Left kidney (tissue), 8 donors: ENCODE data around the gene KLB. TPM values are rescaled to one million over a fixed set of nuclear protein-coding genes. Genes with fewer than 3 reads are reported as not detected.
A peak's percentile ranks its signal among the peaks of the same experiment; 100 is the strongest.
"Not testable (repeated sequence)": the region's sequence is repeated elsewhere in the genome, so short reads cannot be mapped to it uniquely, and the experiment has no call there.

Experiments
- DNase-seq: peaks from one replicate; pipeline ENCODE4 v3.0.0-alpha.2; 2013
- long read RNA-seq, 8 donors: transcript quantifications; one replicate each; lab custom pipeline, GENCODE V29; 2026
- polyA plus RNA-seq: library from polyadenylated mRNA; unstranded; fragments of 120-200 nt; gene quantifications from one replicate; pipeline ENCODE4 v1.2.1, GENCODE V29; 2013; ENCODE audit not compliant: insufficient read length

The KLB gene
- polyA plus RNA-seq = 0.27 TPM
- long read RNA-seq, donor 1, partial matches to known transcripts = 1,196 of 1,273 reads
- long read RNA-seq, donor 1, other reads (novel, unspliced or antisense) = 77 of 1,273 reads
- long read RNA-seq, donor 2, partial matches to known transcripts = 537 of 777 reads
- long read RNA-seq, donor 2, other reads (novel, unspliced or antisense) = 240 of 777 reads
- long read RNA-seq, donor 3, partial matches to known transcripts = 676 of 715 reads
- long read RNA-seq, donor 3, other reads (novel, unspliced or antisense) = 39 of 715 reads
- long read RNA-seq, donor 4, partial matches to known transcripts = 726 of 738 reads
- long read RNA-seq, donor 4, other reads (novel, unspliced or antisense) = 12 of 738 reads
- long read RNA-seq, donor 5, partial matches to known transcripts = 1,551 of 1,729 reads
- long read RNA-seq, donor 5, other reads (novel, unspliced or antisense) = 178 of 1,729 reads
- long read RNA-seq, donor 6, partial matches to known transcripts = 974 of 1,041 reads
- long read RNA-seq, donor 6, other reads (novel, unspliced or antisense) = 67 of 1,041 reads
- long read RNA-seq, donor 7, partial matches to known transcripts = 1,949 of 2,085 reads
- long read RNA-seq, donor 7, other reads (novel, unspliced or antisense) = 136 of 2,085 reads
- long read RNA-seq, donor 8, partial matches to known transcripts = 654 of 688 reads
- long read RNA-seq, donor 8, other reads (novel, unspliced or antisense) = 34 of 688 reads

DNA sequence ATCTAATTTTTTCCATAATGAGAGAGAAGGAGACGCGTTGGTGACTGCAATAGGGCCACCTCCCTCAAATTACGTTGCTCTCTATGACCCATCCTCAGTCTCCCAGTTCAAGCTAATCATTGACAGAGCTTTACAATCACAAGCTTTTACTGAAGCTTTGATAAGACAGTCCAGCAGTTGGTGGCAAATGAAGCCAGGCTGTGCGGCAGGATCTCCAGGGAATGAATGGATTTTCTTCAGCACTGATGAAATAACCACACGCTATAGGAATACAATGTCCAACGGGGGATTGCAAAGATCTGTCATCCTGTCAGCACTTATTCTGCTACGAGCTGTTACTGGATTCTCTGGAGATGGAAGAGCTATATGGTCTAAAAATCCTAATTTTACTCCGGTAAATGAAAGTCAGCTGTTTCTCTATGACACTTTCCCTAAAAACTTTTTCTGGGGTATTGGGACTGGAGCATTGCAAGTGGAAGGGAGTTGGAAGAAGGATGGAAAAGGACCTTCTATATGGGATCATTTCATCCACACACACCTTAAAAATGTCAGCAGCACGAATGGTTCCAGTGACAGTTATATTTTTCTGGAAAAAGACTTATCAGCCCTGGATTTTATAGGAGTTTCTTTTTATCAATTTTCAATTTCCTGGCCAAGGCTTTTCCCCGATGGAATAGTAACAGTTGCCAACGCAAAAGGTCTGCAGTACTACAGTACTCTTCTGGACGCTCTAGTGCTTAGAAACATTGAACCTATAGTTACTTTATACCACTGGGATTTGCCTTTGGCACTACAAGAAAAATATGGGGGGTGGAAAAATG is at the start of gene KLB:
Gene KLB (plus strand): TSS at position 168 of the 821 bp plus-strand sequence. CDS start 20 bp downstream, at position 188.
- no peak for DNase-seq

DNA sequence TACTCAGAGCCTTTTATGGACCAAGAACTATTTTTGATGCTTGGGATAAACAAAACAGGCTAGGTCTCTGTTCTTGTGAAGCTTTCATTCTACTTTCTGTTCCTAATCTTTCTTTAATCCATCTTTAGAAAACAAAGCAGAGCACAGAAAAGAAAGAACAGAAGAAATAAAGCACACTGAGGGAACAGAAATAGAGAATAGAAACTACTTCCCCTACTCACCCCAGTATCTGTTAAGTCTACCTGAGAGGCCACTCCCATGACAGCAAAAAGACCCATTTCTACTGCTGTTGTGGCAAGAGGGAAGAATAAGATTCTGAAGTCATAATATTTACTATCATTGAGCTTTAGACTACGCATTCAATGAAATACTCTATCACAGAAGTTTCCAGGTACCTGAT is 49.7 kb upstream of the KLB start:
- no peak for DNase-seq

DNA sequence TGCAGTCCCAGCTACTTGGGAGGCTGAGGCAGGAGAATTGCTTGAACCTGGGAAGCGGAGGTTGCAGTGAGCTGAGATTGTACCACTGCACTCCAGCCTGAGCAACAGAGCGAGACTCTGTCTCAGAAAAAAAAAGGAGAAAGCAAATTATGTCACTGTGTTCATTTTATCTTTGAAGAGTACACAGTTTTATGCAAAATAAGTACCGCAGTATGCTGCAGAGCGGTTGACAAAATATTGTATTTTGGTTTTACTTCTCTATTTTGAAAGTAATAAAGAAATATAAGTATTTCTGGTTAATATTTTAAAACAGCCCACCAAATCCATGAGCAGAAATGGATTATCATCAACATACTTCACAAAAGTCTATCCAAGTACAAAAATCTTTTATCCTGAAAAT is 46.1 kb upstream of the KLB start:
- DNase-seq = not testable (repeated sequence)

DNA sequence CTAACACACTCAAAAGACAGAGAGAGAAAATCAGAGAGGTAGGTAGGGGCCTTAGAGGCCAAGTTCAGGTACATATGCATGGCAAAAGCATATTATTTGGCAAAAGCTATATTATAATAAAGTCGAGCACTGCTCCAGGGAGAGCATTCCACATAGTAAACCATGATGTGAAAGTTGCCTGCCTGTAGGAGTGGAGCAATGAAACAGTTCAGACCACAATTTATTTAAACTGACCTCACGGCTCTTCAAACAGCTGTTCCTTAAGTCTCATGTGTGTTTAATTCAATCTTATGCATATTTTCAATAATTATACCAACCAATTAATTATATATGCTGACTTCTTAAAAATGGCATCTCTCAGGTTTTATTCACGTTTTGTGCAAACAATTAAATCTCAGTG is 43.9 kb upstream of the KLB start:
- DNase-seq = no peak

DNA sequence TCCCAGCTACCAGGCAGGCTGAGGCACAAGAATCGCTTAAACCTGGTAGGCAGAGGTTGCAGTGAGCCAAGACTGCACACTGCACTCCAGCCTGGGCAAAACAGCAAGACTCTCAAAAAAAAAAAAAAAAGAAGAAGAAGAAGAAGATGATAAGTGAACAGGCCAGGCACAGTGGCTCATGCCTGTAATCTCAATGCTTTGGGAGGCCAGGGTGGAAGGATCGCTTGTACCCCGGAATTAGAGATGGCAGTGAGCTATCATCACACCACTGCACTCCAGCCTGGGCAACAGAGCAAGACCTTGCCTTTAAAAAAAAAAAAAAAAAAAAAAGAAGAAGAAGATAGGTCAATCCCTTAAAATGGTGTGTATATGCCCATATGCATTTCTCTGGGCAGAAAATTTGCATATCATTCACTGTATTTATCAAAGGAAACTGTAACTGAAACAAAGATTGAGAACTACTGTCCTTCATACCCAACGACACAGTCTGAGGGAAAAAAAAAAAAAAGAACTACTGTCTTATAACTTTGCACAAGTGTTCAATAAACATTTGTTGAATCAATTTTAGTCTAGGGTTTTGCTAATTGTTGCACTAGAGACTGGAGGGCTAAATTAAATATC is 42.8 kb upstream of the KLB start:
- no peak for DNase-seq

DNA sequence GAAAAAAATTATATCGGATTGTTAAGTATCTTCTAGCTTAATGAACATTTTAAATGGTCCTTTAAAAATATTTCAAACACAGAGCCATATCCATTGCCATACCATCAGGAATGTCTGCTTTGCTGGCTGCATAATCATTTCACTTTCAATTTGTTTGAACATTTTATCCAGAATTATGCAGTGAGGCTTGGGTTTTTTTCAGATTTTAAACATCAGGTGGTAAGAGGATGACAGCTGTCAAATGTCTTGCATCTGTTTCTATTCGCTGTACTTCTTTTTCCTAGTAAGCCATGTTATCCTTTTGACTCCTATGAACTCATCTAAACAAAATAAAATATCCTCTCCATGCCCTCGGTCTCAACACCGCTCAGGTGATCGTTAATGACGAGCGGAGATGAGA is 41.4 kb upstream of the KLB start:
- no peak for DNase-seq

DNA sequence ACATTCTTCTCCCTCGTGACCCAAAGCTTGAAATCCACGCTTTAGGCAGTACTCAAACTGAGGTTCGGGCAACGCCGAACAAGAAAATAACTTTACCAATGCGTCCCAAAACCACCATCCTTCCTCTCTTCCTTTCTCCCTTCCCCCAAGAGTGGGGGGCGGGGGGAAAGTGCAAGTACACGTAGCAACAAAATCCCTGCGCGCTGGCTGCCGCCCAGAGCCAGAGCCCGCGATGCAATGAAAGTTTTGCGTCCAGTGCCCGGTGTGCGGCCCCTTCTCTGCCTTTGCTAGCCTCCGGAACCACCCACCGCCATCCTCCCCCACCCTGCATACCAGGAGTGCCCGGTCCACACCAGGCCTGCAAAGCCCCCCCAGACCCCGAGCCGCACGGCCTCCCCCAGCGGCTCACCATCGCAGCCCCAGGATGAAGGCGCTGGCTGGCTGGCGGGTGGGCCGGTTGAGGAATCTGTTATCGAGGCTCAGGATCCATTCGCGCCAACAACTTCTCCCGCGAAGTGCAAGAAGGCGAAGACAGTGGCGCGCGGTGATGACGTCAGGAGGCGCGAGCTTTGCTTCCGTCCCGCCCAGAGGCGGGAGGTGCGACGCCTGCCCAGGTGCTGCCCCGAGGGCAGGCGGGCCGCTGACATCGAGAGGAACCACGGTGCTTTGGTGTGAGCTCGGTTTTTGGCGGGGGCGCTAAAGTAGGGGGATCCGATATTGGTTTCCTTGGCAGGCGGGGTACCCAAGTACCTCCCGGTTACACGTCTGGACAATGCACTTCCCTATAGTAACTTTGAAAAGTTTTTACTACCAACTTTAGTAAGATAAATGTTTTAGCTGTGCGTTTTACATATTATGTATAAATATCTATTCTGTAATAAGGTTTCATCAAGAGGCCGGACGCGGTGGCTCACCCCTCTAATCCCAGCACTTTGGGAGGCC is 40.6 kb upstream of the KLB start, which contains the start of gene RFC1:
Gene RFC1 (minus strand): TSS at position 533 of the 942 bp plus-strand sequence. CDS start 121 bp downstream, at position 412.
- peak; percentile 94 for DNase-seq

DNA sequence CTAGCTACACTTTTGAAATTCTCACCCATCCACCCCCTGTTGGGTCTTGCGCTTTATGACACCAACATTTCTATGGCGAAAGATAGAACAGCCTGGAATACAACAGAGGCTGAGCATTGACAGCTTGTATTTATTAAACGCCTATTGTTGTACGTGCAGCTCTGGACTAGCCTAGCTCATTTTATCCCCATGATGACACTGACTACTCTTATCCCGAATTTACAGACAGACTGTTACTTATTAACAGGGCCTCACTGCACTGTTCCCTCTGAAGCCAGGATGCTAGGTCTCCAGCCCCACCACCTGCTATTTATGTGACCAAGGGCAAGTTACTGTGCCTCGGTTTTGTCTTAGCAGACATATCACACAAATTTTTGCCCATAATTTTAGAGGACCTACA is 39.6 kb upstream of the KLB start:
- no peak for DNase-seq

DNA sequence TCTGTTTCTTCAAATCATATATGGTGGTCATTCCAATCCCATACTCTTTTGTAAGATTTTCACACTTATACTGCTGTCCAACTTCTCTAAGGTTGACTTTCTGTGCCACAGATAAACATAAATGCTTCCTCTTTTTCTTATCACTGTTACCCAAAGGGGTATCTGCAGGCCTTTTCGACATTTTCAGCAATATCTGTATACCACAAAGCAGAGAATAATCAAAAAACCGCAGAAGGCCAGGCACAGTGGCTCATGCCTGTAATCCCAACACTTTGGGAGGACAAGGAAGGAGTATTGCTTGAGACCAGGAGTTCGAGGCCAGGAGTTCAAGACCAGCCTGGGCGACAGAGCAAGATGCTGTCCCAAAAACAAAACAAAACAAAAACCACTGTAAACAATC is 37.4 kb upstream of the KLB start:
- no peak for DNase-seq

DNA sequence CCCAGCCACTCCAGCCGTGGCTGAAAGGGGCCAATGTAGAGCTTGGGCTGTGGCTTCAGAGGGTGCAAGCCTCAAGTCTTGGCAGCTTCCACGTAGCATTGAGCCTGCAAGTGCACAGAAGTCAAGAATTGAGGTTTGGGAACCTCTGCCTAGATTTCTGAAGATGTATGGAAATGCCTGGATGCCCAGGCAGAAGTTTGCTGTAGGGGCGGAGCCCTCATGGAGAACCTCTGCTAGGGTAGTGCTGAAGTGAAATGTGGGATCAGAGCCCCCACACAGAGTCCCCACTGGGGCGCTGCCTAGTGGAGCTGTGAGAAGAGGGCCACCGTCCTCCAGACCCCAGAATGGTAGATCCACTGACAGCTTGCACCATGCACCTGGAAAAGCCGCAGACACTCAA is 35.5 kb upstream of the KLB start:
- not testable (repeated sequence) for DNase-seq

DNA sequence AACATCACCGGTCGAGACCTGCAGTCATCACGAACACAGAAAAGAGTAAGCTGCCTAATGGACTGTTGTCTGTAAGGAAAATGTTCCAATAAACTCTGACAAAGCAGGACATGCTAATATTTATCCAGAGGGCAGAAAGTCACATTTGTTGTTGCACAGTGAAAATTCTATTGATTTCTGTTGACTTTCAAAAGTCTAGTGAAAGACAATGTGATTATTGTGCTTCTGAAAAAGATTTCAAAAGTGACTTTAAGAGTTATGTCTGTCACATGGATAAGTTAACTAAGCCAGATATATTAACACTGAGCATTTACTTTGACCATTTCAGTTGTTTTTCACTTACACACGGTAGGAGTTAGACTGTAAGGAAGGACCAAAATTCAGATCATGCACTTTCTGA is 31.3 kb upstream of the KLB start:
- DNase-seq = no peak

DNA sequence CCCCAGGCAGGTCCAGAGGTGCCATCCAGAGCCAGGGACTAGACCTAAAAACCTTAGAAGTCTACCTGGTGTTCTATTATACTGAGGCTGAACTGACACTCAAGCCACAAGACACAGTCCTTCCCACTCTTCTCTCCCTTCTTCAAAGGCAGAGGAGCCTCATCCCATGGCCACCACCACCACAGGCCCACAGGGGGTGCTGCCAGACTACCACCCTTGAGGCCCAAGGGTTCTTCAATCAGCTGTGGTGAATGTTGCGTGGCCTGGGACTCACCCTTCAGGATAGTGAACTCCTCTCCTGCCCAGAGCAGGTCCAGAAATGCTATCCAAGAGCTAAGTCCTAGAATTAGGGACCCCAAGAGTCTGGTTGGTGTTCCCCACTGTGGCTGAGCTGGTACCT is 23.0 kb upstream of the KLB start:
- no peak for DNase-seq

DNA sequence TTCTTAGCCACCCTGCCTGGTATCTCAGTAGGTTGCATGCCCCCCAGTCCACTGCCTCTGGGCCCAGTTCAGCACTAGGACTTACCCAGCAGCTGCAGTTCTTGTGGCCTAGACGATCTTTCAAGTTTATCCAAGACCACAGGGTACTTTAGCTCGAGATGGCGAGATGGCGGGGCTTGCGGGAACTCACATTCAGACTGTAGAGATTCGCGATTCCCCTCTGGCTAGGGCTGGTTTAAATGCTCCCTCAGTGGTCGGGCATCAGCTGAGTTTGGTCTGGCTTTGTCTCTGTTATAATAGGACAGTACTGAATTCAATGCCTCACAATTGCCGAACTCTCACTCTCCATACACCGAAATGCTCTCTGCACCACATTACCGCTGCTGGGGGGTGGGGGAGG is 22.2 kb upstream of the KLB start:
- DNase-seq = no peak

DNA sequence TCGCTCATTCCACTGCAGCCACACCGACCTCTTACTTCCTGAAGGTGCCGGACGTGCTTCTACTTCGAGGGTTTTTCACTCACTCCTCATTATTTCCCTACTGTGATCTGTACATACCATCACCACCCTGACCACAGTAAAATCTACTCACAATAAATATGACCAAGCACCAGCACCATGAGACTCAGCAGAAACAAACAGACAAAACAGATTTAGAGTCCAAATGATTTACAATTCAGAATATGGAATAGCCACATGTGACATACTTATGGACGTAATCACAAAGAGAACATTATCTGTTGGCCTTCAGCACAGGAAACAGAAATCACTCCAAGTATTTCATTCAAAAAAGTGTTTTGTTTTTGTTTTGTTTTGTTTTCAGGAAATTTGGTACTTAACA is 16.1 kb upstream of the KLB start:
- no peak for DNase-seq

DNA sequence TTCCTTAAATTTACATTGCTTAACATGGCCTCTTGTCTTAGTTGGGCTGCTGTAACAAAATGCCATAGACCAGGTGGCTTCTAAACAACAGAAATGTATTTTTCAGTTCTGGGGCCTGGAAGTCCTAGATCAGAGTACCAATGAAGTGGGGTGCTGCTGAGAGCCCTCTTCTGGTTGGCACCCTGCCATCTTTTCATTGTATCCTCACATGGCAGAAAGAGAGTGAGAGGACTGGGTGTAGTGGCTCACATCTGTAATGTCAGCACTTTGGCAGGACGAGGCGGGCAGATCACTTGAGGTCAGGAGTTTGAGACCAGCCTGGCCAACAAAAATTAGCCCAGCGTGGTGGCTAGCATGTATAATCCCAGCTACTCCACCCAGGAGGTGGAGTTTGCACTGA is 12.0 kb upstream of the KLB start:
- DNase-seq = no peak

DNA sequence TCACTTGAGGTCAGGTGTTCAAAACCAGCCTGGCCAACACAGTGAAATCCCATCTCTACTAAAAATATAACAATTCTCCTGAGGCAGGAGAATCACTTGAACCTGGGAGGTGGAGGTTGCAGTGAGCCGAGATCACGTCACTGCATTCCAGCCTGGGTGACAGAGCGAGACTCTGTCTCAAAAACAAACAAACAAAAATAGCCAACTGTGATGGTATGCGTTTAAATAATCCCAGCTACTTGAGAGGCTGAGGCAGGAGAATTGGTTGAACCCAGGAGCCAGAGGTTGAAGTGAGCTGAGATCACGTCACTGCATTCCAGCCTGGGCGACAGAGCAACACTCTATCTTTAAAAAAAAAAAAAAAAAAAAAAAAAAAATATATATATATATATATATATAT is 5.1 kb upstream of the KLB start:
- not testable (repeated sequence) for DNase-seq

DNA sequence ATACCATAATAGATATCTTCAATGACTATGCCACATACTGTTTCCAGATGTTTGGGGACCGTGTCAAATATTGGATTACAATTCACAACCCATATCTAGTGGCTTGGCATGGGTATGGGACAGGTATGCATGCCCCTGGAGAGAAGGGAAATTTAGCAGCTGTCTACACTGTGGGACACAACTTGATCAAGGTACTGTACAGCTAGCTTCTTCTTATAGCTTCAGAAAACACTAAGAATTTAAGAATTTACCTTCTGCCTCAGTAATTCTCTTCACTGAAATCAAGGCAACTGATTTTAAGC is 805 bp downstream of the KLB start:
- DNase-seq = no peak

DNA sequence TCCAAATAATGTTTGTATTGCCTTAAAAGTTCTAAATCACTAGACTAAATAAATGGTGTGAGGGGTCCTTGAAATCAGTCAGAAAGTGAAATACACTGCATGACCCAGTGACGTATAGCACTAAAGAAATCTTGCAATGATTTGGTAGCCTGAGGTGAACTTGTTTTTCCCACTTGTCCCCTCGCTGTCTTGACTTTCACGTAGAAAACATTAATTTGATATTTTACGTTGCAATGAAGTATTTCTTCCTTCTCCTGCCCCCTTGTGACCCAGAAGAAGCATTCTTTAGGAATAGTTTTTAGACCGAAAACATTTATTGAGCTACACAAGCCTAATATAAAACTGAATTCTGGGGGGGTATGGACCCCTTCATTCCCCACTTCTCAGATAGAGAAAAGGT is 3.7 kb downstream of the KLB start:
- DNase-seq = no peak

DNA sequence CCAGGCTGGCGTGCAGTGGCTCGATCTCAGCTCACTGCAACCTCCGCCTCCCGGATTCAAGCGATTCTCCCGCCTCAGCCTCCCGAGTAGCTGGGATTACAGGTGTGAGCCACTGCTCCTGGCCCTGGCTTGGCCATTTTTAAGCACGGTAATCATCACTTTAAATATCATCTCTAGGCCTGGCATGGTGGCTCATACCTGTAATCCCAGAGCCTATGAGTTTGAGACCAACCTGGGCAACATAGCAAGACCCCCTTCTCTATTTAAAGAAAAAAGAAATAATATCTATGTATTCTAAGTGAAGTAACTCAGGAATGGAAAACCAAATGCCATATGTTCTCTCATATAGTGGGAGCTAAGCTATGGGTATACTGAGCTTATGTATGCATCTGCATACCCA is 4.8 kb downstream of the KLB start:
- not testable (repeated sequence) for DNase-seq

DNA sequence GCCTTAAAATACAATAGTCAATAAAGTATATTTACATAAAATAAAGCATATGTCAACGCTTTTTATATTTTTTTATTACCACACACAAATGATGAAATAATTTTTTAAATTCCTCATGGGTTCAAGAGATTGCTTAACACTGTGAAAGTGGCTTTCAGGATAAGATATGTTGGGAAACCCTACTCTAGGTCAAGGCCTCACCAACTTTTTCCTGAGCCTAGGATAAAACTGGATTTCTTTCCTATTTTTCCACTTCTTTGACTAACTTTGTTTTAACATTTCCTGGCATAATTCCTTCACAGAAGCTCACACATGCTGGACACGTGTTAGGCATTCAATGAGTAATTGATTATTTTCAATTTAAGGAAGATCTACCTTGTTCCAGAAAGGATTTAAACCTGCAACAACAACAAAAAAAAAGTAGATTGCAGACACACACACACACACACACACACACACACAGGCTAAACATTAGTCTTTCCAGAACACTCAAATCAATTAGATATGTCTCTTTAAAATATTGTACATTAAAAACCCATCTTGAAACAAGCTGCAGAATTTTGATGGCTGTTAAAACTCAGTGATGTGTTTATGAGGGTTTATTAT is 9.1 kb downstream of the KLB start:
- DNase-seq = no peak

DNA sequence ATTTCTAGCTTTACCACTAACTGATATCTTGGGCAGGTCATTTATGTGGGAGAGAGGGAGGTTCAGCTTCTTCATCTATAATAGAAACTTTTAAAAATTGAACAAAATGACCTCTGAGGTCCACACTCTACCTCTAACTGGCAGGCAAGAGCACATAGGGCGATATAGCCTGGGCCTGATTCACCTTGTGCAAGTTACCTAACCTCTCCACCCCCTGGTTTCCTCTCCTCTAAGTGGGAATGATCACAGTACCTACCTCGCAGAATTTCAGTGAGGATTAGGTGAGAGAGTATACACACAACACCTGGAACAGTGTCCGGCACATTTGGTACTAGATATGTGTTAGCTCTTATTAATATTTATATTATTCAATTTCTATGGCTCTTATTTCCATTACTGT is 15.5 kb downstream of the KLB start:
- DNase-seq = no peak
